Left renal cortex interstitium (tissue), 4 donors: ENCODE data around the gene CHRM1. TPM values are rescaled to one million over a fixed set of nuclear protein-coding genes. Genes with fewer than 3 reads are reported as not detected.
A peak's percentile ranks its signal among the peaks of the same experiment; 100 is the strongest.

Source experiments
- DNase-seq, 4 donors: peaks; one replicate each; pipeline ENCODE4 v3.0.0-alpha.2; 2013; ENCODE audit warnings: low read depth in 4 of 4, low spot score in 2 of 4, missing footprints in 1 of 4
- polyA plus RNA-seq, 4 donors: library from polyadenylated mRNA; unstranded; fragments of 120-200 nt; gene quantifications; one replicate each; pipeline ENCODE4 v1.2.1, GENCODE V29; 2013; ENCODE audit not compliant: insufficient read length in 4 of 4

Gene CHRM1
- polyA plus RNA-seq, 4 donors = 0.05 to 0.12 TPM; not detected in 2

DNA sequence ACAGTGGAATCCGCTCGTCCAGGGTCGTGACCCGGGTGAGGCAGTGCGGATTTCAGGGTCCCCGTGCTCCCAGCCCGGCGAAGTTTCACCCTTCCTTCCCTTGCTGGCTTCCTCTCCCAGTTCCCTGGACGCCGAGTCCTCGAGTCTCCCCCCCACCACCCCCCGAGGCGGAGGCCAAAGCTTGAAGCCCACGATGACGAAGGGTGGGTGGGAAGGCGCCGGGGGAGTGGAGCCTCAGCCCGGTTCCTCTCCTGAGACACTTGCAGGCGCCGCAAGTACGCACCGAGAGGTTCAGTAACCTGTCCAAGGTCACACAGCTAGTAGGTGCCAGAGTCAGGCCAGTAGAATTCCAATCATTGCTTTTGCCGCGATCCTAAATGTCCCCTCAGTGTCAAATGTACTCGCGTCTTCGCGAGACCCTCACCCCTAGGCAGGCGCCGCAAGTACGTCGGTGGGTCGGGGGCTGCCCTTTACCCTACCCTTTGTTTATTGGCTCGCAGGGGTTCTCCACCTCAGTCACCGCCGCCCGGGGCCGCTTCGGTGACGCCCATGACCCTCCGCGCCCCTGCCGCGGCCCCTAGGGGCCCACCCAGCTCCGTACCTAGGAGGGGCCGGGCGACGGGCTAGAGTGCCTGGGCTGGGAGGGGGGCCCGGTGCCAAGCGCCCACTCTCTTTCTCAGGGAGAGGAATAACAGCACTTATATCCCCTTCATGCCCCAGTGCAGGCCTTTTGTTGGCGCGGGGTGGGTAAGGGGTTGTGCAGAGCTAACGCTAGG lies 5.7 kb upstream of the CHRM1 start:
- DNase-seq = no peak

GRCh38 chr11:62925745-62926679 lies 4.8 kb upstream of the CHRM1 start:
- no peak for DNase-seq

DNA sequence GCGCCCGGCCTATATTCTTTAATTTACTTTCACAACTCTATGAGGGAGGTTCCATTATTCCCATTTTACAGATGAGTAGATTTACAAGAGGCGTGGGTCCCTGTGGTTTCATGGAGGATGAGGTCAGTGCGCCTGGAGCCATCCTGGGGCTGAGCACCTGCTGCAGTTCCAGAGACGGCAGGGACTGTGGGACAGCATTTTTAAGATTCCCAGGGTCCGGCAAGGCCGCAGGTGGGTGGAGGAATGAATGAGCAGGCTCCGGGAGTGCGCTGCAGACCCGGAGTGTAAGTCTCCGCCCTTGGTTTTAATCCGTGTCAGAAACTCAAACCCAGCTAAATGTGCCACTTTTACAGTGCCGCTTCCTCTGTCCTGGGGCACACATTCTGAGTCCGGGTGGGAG lies 4.1 kb upstream of the CHRM1 start:
- no peak for DNase-seq

DNA sequence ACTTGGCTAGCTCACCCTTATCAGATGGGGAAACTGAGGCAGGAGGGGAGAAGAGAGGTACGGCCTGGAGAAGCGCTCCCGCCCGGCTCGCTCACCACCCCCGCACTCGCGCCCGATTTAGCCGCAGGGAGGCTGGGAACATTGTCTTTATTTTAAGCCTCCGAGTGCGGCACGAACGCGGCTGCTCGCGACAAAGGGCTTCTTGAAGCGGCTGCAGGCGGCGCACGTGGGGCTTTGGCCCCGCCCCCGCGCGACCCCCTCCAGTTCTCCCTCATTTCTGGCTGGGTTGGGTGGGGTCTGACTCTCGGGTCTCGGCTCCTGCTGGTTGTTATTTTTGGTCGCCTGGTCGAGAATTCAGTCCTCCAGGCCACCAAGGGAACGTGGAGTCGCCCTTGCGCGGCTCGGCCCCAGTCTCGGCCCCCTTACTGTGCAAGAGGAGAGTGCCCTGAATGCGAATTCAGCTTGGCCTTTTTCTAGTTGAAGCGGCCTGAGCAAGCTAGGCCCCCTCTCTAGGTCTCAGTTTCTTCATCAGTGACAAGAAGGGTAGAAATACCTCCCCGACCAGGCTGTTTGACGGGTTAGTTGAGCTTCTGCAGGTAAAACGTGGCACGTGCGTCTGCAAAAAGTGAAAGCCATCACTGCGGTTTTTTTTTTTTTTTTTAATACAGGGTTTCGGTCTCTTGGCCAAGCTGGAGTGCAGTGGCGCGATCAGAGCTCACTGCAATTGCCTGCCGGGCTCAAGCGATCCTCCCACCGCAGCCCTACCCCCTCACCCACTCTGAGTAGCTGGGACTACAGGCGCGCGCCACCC lies 2.6 kb upstream of the CHRM1 start:
- no peak for DNase-seq

DNA sequence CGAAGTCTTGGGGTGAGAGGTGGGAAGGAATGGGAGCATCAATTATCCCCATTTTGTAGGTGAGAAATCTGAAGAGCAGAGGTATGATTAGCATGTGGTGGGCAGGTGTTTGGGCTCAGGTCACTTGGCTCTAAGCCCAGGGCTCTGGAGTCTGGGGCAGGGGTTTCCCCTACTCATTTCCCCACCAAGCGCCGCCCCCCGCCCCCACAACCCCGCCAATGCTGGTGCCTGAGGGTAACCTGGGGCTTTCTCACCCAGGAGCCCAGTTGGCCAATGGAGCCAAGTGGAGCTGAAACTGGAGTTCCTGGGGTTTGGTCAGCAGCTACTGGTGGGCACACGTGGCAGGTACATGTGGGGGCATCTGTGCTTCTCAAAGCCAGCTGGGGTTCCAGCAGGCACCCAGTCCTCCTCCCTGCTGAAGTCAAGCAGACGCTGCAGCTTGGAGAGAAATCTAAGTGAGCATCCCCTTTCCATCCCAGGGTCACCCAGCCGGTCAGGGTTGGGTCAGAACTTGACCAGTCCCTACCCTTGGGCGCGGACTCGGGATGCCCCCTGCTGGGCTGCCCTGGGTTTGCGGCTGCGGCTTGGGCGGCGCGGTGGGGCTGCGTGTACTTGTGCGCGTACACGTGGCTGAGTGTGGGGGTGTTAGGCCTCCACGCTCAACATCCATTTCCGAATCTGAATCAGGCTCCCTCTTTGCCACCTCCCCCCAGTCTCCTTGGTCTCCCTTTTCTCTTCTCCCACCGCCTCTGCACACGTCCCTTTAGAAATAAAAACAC lies 1.7 kb upstream of the CHRM1 start:
- DNase-seq = no peak

DNA sequence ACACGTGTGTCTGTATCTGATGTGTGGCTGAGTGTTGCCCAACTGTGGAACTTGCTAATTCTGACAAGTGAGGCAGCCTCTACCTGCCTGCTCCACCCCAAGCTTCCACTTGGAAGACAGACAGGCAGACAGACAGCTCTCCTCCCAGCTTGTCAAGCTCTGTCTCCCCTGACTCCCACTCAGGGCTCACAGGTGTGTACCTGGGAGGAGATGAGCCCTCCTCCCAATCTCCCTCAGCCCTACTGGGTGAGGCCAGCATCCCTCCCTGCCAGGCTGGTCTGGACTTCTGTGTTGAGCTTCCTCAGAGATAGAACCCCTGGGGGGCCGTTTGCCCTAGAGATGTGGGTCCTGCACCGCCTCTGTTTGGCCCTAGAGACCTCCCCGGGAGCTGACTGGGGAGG lies 1.0 kb upstream of the CHRM1 start:
- DNase-seq = no peak

DNA sequence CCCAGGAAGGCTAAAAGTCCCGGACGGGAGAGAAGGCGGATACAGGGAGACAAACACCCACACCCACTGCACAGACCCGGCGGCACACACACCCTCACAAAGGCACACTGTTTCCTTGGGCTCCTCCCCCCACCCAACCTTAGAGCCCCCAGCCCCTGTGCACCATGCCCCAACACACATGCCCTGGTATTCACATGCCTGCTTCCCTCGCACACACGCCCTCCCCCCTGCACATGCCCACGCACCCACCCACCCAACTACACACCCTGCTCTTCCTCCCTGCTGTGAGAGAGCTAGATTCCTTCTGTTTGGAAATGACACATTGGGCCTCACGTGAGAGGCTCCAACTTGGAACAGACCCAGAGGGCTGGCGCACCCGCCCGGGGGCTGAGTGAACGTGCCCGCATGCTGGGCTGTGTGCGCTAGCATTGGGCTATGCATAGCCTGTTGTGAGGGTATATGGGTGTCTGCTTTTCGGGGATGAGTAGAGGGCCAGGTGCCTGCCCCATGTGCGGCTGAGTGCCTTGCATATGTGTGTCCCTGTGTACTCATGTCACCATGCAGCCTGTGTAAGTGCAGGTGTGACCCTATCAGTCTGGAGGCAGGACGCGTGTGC lies 518 bp upstream of the CHRM1 start:
- DNase-seq = no peak

GRCh38 chr11:62919898-62920640 lies 1.1 kb downstream of the CHRM1 start:
- DNase-seq = no peak

GRCh38 chr11:62919476-62919875 lies 1.7 kb downstream of the CHRM1 start:
- DNase-seq = no peak

GRCh38 chr11:62918531-62918930 lies 2.6 kb downstream of the CHRM1 start:
- DNase-seq = no peak

GRCh38 chr11:62917906-62918502 lies 3.2 kb downstream of the CHRM1 start:
- no peak for DNase-seq

DNA sequence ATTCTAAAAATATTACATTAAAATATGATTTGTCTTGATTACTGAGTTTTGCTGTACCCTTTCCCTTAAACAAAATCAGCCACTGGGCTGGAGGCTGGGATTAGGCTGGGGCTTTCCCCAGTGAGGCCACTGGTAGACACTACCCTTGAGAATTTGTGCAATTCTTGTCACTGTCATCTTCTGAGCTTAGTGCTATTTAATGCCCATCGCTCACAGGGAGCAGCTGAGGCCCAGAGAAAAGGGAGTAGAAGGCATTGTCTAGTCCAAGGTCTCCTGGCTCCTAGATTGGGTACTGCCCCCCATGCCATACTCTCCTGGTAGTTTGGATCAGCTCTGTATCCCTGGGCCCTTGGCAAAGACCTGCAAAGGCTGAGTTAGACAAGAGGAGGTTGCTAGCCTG lies 6.7 kb downstream of the CHRM1 start:
- DNase-seq = no peak

GRCh38 chr11:62912268-62912667 lies 8.9 kb downstream of the CHRM1 start:
- no peak for DNase-seq

DNA sequence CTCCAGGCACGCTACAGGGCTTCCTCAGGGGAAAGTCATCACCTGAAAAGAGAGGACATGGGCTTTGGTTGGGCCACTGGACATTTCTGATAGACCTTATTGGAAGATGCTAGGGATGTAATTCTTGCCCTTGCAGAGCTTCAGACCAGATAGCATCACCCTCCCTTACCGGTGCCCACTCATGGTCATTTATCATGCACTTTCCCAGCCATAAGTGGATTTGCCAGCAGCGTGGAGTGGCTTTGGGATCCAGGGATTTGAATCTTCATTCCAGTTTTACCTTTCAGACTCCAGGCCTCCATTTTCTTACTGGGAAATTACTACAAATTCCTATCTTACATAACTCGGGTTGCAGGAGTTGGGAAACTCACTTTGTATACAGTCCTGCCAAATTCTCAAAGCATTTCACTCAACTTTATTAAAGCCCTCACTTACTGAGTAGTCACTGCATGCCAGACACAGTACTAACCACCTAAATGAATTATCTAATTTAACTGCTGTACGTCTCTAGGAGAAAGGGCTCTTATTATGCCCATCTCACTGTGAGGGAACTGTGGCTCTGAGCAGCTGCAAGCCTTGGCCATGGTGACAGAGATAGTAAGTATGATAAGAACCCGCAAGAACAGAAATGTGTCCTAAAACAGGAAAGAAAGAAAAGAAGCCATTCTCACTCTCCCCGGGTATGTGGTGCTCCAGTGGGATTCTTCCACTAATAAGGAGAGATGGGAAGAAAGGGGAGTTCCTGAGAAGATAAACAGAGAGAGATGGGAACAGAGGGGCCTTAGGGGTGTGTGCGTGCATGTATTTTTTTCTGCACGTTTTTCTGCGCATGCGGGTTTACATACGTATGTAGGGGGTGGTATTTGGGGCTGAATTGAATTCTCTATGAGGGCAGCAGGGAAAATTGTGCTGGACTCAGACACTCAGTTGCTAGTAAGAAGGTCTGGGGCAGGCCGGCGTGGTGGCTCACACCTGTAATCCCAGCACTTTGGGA lies 9.7 kb downstream of the CHRM1 start:
- DNase-seq = no peak

DNA sequence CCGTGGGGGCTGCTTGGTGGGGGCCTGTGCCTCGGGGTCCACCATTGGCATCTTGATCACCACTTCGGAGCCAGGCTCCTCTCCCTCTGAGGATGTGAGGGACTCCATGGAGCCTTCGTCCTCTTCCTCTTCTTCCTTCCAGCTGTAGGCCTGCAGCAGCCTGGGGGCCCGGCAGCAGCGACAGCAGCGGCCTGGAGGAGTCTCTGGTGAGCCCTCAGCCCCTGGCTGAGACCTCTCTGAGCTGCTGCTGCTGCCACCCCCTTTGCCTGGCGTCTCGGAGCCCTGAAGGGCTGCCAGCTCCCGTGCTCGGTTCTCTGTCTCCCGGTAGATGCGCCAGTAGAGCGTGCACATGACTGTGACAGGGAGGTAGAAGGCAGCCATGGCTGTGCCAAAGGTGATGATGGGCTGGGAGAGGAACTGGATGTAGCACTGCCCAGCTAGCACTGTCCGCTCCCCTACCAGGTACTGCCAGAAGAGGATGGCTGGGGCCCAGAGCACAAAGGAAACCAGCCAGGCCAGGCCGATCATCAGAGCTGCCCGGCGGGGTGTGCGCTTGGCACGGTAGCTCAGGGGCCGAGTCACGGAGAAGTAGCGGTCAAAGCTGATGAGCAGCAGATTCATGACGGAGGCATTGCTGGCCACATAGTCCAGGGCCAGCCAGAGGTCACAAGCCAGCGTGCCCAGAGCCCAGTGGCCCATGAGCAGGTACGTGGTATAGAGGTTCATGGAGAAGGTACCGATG lies 10.9 kb downstream of the CHRM1 start:
- DNase-seq = no peak

DNA sequence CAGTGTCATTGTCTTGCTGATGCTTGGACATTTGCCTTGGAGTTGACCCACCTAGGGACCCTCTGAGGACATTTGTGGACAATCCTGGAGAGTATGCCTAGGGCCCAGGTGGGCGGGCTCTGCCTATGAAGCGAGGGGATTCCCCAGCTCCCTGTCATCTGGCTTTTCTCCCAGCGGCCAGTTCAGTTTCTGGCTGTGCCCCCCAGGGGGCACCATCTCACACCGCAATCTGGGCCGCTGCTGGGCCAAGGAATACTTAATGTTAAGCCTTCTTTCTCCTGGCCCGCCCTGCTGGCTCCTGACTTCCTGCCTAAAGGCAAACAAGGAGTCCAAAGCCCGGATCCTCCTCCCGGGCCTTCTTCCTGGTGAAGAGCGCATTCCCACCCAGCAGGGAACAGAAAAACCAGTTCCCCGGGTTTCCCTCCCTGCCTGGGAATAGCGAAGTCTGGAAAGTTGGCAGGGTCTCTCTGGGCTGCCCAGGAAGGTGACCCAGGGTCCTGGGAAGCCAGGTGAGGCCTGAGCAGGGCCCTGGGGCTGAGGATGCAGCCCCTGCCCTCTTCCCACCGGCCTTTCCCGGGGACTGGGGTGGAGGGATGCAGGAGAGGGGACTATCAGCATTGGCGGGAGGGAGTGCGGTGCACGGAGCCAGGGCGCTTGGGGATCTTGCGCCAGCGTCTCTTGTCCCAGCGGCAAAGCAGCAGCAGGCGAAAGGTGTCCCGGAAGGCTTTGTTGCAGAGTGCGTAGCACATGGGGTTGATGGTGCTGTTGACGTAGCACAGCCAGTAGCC lies 11.9 kb downstream of the CHRM1 start:
- peak in 2 of 4 donors; percentile 50 to 54 for DNase-seq
